ENCODE measurements around the gene KRT4.

GRCh38 chr12:52836491-52837412 is 22.8 kb upstream of the KRT4 start:
- TF ChIP-seq CTCF (IDR thresholded peaks at IDR 0.05) (no peak), POLR2A (IDR thresholded peaks at IDR 0.05) (no peak)
